ENCODE data around the gene NPC2. TPM values are rescaled to one million over a fixed set of nuclear protein-coding genes. Genes with fewer than 3 reads are reported as not detected.
"Not testable (repeated sequence)": the region's sequence is repeated elsewhere in the genome, so short reads cannot be mapped to it uniquely, and the experiment has no call there.

Gene NPC2
- total RNA-seq: 229 and 281 TPM in 2 replicates

DNA sequence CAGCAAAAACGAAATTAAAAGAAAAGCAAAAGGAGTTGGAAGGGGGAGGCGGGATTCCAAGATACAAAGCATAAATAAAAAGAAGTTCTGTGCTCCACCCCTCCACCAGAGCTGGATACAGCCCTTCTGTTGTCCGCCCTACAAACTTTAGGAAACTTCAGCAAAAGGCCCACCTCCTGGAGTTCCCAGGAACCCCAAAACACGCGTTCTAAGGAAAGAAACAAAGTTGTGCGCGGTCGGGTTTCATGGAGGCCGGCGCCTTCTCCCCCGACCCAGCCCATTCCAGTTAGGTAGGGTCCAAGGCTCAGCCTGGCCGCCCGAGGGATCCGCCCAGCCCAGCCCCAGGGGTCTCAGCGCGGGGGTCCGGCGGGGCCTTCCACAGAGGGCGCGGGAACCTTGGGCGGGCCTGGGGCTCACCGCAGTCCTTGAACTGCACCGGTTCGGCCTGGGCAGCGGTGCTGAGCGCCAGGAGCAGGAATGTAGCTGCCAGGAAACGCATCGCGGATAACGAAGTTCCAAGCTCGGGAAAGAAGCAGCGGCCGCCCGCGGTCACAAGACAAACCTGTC, at the start of gene NPC2:
NPC2 (minus strand) TSS at position 530 of the 567 bp plus-strand sequence; CDS start at position 499, 31 bp downstream.
- peak within 1 kb of the TSS; percentile 98 for H3K4me3 ChIP-seq (ENCODE audit: low read depth, low read length)
- no peak for DNase-seq (ENCODE audit: low read depth)
- TF ChIP-seq CTCF (conservative IDR thresholded peaks at IDR 0.05; ENCODE audit: low read depth, low read length): no peak

- no peak overlapping the region for H3K4me3 ChIP-seq (ENCODE audit: low read depth, low read length)
- no peak for TF ChIP-seq CTCF (conservative IDR thresholded peaks at IDR 0.05; ENCODE audit: low read depth, low read length)
- DNase-seq (ENCODE audit: low read depth): no peak
Measured at GRCh38 chr14:74542056-74542685, 49.1 kb upstream of the NPC2 start.

DNA sequence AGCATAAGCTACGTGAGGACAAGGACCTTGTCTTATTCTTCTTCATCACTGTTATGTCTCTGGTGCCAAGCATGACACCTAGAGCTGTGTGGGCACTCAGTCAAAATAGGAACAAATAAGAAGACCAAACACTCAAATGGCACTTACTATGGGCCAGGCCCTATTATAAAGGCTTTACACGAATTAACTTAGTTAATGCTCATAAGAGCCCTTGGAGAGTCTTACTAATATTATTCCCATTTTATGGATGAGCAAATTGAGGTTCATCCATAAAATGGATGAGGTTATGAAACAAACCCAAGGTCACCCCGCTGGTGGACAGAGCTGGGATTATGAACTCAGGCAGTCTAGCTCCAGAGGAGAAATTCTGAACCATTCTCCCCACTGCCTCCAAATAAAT, 48.1 kb upstream of the NPC2 start:
- no peak for DNase-seq (ENCODE audit: low read depth)

DNA sequence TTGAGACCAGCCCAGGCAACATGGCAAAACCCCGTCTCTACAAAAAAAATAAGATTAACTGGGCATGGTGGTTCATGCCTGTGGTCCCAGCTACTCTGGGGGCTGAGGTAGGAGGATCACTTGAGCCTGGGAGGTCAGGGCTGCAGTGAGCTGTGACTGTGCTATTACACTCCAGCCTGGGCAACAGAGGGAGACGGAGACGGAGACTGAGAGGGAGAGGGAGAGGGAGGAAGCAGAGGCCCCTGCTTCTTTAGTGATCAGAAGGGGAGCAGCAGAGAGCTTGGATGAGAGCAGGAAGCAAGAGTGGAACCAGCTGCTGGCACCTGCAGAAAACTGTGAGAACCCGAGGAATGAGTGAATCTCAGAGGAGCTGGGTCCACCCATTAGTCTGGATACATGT, 46.4 kb upstream of the NPC2 start:
- DNase-seq (ENCODE audit: low read depth): no peak
- no peak for TF ChIP-seq CTCF (conservative IDR thresholded peaks at IDR 0.05; ENCODE audit: low read depth, low read length)
- no peak overlapping the region for H3K4me3 ChIP-seq (ENCODE audit: low read depth, low read length)

More for the DNA sequence above, 48.1 kb upstream of the NPC2 start:
- H3K4me3 ChIP-seq (ENCODE audit: low read depth, low read length): no peak overlapping the region
- TF ChIP-seq CTCF (conservative IDR thresholded peaks at IDR 0.05; ENCODE audit: low read depth, low read length): no peak

- DNase-seq (ENCODE audit: low read depth): no peak
- no peak for TF ChIP-seq CTCF (conservative IDR thresholded peaks at IDR 0.05; ENCODE audit: low read depth, low read length)
Measured at GRCh38 chr14:74538411-74539391, 45.6 kb upstream of the NPC2 start.

DNA sequence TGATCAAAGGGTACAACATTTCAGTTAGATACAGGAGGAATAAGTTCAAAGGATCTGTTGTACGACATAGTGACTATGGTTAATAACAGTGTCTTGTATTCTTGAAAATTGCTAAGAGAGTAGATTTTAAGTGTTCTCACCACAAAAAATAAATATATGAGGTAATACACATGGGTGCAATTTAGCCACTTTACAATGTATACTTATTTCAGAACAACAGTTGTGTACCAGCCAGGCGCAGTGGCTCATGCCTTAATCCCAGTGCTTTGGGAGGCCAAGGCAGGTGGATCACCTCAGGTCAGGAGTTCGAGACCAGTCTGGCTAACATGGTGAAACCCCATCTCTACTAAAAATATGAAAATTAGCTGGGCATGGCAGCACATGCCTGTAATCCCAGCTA, 43.2 kb upstream of the NPC2 start:
- H3K4me3 ChIP-seq (ENCODE audit: low read depth, low read length); DNase-seq (ENCODE audit: low read depth): not testable (repeated sequence)

More at GRCh38 chr14:74538411-74539391, 45.6 kb upstream of the NPC2 start:
- H3K4me3 ChIP-seq (ENCODE audit: low read depth, low read length): no peak overlapping the region

DNA sequence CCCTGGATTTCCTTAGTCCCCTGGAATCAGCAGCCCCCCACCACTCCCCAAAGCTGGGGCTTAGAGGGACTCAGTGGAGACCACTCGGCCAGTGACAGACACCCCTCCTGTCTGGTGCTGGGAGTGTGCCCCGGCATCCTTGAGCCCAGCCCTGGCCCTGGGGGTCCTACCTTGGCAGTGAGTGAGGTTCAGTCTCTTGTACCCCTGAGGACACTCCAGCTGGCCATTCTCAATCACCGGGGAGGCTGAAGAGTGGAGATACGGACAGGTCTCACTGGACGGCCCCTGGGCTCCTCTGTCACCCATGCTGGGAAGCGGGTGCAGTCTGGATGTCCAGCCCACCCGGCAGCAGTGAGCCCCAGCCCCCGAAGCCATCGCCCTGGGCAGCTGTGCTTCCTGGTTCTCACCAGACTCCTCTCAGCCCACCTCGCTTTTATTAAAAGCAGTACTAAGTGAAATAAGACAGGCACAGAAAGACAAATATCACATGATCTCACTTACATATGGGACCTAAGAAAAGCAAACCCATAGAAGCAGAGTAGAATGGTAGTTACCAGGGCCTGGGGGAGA, 42.7 kb upstream of the NPC2 start:
- H3K4me3 ChIP-seq (ENCODE audit: low read depth, low read length): no peak overlapping the region
- no peak for DNase-seq (ENCODE audit: low read depth)
- TF ChIP-seq CTCF (conservative IDR thresholded peaks at IDR 0.05; ENCODE audit: low read depth, low read length): no peak

Measured in epithelial cell of proximal tubule (primary cell).